ENCODE measurements around the gene BPIFB3. TPM values are rescaled to one million over a fixed set of nuclear protein-coding genes. Genes with fewer than 3 reads are reported as not detected.

Gene BPIFB3
- polyA plus RNA-seq, 1 experiment = not detected

- no peaks in the 10 kb centered on the region for H3K9me3 ChIP-seq (ENCODE audit: control insufficient read depth, insufficient read depth, low read length)
- DNase-seq (ENCODE audit: low read depth, low spot score) = no peak
- no peak overlapping the region for H3K4me3 ChIP-seq (ENCODE audit: low read depth, low read length)
- no peak overlapping the region for H3K27ac ChIP-seq (ENCODE audit: low read depth, low read length)
- POLR2A ChIA-PET = no interaction called here
- TF ChIP-seq CTCF (IDR thresholded peaks at IDR 0.05; ENCODE audit: low read depth, low read length) = no peak
- CTCF ChIA-PET = no interaction called here
- peaks cover 7% of the 10 kb centered on the region for H3K27me3 ChIP-seq (ENCODE audit: control insufficient read depth, insufficient read depth, low read length)
These were observed 43.6 kb upstream of the BPIFB3 start for GRCh38 chr20:33010133-33010504.

GRCh38 chr20:33010674-33011449, 42.8 kb upstream of the BPIFB3 start:
- Histone ChIP-seq H3K4me3 (ENCODE audit: low read depth, low read length) (no peak overlapping the region), H3K27me3 (ENCODE audit: control insufficient read depth, insufficient read depth, low read length) (peaks cover 11% of the 10 kb centered on the region), H3K27ac (ENCODE audit: low read depth, low read length) (no peak overlapping the region), H3K9me3 (ENCODE audit: control insufficient read depth, insufficient read depth, low read length) (no peaks in the 10 kb centered on the region)
- TF ChIP-seq CTCF (IDR thresholded peaks at IDR 0.05; ENCODE audit: low read depth, low read length) = no peak
- no peak for DNase-seq (ENCODE audit: low read depth, low spot score)
- POLR2A ChIA-PET = no interaction called here
- CTCF ChIA-PET = no interaction called here

GRCh38 chr20:33012327-33013189, 41.1 kb upstream of the BPIFB3 start:
- Histone ChIP-seq H3K9me3 (ENCODE audit: control insufficient read depth, insufficient read depth, low read length) (no peaks in the 10 kb centered on the region), H3K27ac (ENCODE audit: low read depth, low read length) (no peak overlapping the region), H3K27me3 (ENCODE audit: control insufficient read depth, insufficient read depth, low read length) (peaks cover 11% of the 10 kb centered on the region), H3K4me3 (ENCODE audit: low read depth, low read length) (no peak overlapping the region)
- TF ChIP-seq CTCF (IDR thresholded peaks at IDR 0.05; ENCODE audit: low read depth, low read length) = no peak
- no peak for DNase-seq (ENCODE audit: low read depth, low spot score)
- ChIA-PET CTCF (no interaction called here), POLR2A (no interaction called here)

- no peak for TF ChIP-seq CTCF (IDR thresholded peaks at IDR 0.05; ENCODE audit: low read depth, low read length)
- no peak for DNase-seq (ENCODE audit: low read depth, low spot score)
- peaks cover 16% of the 10 kb centered on the region for H3K27me3 ChIP-seq (ENCODE audit: control insufficient read depth, insufficient read depth, low read length)
These were observed 39.9 kb upstream of the BPIFB3 start for GRCh38 chr20:33013701-33014326.

More at GRCh38 chr20:33013701-33014326, 39.9 kb upstream of the BPIFB3 start:
- Histone ChIP-seq H3K4me3 (ENCODE audit: low read depth, low read length) (no peak overlapping the region), H3K27ac (ENCODE audit: low read depth, low read length) (no peak overlapping the region), H3K9me3 (ENCODE audit: control insufficient read depth, insufficient read depth, low read length) (no peaks in the 10 kb centered on the region)
- CTCF ChIA-PET = no interaction called here
- POLR2A ChIA-PET = no interaction called here

All from AG04450 (cell line).